NCI-H146 treated with DMSO at 0.1 percent for 48 hours (cell line): ENCODE results near the gene ZSCAN16.

Source experiments
- DNase-seq: peaks from one replicate; lab custom pipeline; 2025; ENCODE audit not compliant: unreplicated experiment; lab: John Stamatoyannopoulos, UW

ZSCAN16 gene

DNA sequence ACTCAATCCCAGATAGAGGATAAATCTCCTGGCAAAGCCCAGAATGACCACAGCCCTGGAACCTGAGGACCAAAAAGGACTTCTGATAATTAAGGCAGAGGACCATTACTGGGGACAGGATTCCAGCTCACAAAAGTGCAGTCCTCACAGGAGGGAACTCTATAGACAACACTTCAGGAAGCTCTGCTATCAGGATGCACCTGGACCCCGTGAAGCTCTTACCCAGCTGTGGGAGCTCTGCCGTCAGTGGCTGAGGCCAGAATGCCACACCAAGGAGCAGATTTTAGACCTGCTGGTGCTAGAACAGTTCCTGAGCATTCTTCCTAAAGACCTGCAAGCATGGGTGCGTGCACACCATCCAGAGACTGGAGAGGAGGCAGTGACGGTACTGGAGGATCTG, 992 bp downstream of the ZSCAN16 start:
- no peak for DNase-seq

DNA sequence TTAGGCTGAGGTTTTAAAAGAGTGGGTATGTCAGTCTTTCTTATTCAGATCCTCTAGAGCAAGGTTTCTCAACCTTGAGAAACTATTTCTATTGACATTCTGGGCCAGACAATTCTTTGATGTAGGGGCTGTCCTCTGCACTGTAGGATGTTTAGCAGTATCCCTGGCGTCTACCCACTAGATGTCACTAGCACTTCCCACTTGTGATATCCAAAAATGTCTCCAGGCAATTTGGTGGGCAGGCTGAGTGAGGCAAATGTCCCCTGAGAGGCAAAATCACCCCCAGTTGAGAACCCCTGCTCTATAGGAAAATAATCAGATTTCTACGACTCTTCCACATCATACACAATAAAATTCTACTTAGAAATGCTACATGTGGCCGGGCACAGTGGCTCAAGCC, 9.6 kb downstream of the ZSCAN16 start:
- DNase-seq: no peak

- DNase-seq: no peak
Observed at GRCh38 chr6:28134716-28135115, 10.3 kb downstream of the ZSCAN16 start.

DNA sequence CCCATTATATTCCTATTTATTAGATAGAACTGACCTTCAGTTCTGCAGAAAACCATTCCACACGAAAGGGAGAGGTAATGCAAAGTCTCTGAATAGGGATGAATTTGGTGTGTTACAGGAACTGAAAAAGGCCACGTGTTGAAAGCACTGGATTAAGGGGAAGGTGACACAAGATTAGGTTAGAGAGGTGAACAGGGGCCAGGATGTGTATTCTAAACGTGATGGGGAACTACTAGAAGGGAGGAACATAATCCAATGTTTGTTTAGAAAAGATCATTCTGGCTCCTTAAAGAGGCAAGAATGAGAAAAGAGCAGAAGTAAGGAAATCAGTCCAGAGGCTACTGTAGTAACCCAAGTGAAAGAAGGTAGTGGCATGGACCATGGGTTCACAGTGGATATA, 11.0 kb downstream of the ZSCAN16 start:
- DNase-seq: no peak

- peak; percentile 75 for DNase-seq
Observed at GRCh38 chr6:28136585-28137504, 12.4 kb downstream of the ZSCAN16 start.

- no peak for DNase-seq
Observed at GRCh38 chr6:28137505-28137981, 13.1 kb downstream of the ZSCAN16 start.

DNA sequence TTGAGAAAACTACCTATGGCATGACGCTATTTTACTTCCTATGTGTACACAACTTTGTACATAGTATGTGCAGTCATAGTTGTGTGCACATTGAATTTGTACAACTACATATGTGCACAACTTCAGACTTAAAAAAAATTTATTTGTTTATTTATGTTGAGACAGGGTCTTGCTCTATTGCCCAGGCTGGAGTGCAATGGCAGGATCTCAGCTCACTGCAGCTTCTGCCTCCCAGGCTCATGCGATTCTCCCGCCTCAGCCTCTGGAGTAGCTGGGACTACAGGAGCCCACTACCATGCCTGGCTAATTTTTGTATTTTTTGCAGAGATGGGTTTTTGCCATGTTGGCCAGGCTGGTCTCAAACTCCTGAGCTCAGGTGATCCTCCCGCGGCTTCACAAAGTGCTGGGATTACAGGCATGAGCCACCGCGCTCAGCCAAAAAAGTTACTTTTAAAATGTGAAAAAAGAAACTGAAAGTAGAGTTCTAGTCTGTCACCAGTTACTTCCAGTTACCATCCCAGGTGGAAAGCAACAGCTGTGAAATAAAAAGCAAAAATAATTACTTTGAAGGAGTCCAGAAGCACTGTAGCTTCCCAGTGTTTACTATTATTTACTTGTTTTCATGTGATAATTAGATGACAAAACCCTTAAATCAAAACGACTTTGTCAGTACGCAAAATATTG, 15.6 kb downstream of the ZSCAN16 start:
- DNase-seq: no peak

DNA sequence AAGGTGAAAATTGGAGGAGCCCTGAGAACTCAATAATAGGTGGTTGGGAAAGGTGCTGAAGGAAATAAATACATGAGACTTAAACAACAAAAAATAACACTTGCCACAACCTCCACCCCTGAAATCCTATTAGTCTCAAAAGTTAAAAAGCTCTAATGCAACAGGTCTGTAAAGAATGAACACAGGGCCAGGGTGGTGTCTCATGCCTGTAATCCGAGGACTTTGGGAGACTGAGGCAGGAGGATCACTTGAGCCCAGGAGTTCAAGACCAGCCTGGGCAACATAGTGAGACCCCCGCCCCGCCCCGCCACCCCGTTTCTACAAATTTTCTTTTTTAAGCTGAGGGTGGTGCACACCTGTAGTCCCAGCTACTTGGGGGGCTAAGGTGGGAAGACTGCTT, 16.2 kb downstream of the ZSCAN16 start:
- no peak for DNase-seq

DNA sequence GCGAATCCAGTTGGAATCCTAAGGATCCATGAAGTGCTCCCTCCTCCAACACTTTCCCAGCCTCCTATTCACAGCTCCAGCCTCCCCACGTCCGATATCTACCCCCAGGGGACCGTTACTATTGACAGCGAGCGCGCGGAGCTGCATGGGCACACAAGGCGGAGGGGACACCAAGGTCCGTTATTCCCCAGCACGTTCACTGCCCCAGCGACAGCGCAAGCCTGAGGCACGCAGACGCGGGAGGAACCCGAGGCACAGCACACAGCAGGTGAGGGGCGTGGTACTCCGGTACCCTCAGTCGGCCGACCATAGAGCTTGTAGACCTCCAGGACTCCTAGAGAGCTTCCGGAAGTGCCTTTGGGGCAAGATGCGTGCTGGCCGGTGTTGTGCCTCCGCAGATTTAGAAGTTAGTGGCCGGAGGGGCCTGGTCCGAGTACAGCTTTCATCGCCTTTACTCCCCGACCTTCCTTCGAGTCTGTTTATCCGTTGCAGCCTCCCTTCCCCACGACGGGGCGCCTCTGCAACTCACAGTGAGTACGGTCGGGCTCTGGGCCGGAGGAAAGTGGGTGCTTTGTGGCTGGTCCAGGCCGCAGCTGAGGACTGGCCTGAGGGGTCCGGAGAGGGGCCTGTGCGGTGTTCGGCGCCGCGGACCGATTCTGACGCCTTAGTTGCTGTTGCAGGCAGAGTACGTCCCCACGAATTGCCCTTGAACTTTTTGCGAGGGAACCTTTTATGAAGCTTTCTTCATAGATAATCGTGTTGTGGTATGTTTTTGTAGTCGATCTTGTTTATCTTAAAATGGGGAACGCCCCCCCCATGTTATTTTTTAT, 17.3 kb downstream of the ZSCAN16 start, which contains the start of gene ZKSCAN8:
TSS of gene ZKSCAN8 (plus strand) at position 384 of the 830 bp plus-strand sequence. CDS start 6,525 bp downstream, outside the sequence.
- peak; percentile 91 for DNase-seq

DNA sequence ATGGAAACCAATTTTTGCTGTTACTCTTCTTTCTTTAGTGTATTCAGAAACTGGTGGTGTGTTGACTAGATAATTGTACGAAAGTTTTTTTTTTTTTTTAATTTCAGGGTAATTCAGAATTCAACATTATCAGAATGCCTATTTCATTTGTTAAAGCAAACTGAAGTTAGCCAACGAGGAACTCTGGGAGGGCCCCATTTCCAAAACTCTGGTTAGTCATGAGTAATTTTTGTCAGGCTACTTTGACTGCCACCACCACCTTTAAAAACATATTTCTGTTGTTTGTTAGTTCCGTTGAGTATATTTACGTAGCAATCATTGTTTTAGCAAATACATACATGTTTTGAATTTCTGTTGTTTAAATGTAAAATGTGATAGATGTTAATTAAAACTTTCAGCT, 18.0 kb downstream of the ZSCAN16 start:
- DNase-seq: no peak

- no peak for DNase-seq
Observed at GRCh38 chr6:28145231-28145630, 20.8 kb downstream of the ZSCAN16 start.

GRCh38 chr6:28152531-28152930, 28.1 kb downstream of the ZSCAN16 start:
- DNase-seq: no peak

DNA sequence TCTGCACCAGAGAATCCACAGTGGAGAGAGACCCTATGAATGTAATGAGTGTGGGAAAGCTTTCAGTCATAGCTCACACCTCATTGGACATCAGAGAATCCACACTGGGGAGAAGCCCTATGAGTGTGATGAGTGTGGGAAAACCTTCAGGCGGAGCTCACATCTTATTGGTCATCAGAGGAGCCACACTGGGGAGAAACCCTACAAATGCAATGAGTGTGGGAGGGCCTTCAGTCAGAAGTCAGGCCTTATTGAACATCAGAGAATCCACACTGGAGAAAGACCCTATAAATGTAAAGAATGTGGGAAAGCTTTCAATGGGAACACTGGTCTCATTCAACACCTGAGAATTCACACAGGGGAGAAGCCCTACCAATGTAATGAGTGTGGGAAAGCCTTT, 29.1 kb downstream of the ZSCAN16 start:
- DNase-seq: no peak

- no peak for DNase-seq
Observed at GRCh38 chr6:28154357-28154756, 29.9 kb downstream of the ZSCAN16 start.

DNA sequence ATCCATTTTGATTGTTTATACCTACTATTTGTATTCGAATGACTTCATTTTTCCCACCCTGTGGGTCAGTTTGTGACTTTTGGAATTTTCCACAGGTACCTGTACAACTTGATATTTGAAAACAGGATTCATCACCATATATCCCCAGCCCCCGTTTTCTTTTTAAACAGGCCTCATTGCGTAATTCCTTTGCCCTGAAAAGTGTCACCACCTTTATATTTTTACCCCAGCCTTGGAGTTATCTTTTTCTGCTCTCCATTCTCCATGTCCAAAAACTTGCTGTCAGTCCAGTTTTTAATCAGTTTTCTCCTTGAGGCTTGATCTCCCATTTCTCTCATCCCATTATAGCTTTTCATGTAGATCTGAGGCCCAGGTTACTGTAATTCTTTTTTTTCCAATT, 33.9 kb downstream of the ZSCAN16 start:
- DNase-seq: no peak

- no peak for DNase-seq
Observed at GRCh38 chr6:28159029-28159607, 34.7 kb downstream of the ZSCAN16 start.

DNA sequence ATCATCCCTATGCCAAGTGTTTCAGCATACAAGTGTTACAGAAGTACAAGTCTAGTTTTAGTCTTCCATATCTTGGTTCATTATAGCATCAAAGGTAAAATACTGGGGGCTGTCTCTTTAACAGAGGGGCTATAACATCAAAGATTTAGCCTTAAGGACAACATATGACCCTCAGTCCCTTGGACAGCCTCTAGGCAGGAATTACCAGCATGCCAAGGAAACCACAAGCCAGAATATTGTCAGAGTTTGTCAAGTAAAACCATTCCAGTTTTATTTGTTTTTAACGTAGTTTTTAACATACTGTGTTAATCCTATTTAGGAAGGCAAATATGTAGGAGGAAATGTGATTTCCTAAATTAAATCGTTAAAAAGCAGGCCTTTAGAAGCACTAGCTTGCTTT, 35.8 kb downstream of the ZSCAN16 start:
- no peak for DNase-seq

DNA sequence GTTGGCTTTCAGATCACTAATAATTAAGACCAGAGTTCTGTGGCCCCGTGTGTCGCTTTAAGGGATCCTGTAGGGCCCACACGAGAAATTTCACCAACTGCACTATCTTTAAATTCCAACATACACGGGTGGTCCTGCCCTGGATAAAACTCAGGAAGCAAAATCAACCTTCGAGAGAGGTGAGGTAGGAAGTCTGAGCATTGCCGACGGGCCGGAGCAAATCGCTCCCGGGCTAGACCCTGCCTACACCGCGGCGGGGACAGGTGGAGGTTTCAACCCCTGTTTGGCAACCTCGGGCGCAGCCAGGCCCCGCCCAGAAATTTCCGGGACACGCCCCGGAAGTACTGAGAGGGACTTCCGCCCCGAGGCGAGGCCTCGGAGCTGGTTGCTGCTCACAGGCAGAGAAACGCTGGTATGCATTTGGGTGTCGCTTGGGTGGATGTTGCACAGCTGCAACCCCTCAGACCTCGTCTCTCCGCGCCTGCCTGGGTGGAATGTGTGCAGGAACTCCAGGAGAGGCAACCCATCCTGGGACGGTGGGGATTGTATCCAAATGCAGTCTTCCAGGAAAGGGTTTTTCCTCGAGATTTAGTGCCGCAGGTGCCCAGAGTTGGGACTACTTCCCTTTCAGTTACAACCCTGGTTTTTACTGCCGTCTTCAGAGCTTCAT, 37.1 kb downstream of the ZSCAN16 start:
- DNase-seq: peak; percentile 70

GRCh38 chr6:28165563-28165962, 41.2 kb downstream of the ZSCAN16 start:
- no peak for DNase-seq

GRCh38 chr6:28167068-28167467, 42.7 kb downstream of the ZSCAN16 start:
- no peak for DNase-seq
